Measurements from ENCODE around the gene KCNA10.
A peak's percentile ranks its signal among the peaks of the same experiment; 100 is the strongest.
"Not testable (repeated sequence)": the region's sequence is repeated elsewhere in the genome, so short reads cannot be mapped to it uniquely, and the experiment has no call there.

The KCNA10 gene

DNA sequence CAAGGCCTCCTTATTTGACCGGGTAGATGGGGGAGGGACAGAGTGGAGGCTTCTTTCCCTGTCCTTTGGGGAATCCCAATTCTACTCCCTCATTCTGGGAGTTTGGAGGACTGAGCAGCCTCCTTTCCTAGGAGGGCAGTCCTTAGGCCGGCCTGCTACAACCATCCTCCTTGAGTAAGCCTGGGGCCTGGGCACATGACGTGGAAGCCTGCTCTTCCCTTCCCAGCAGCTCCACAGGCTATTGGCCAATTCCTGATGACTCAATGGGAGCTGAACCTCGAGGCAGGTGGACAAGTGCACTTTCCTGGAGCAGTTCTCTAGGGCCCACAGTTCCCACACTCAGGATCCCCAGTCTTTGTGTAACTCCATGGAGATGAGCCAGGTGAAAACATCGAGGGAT lies 3.1 kb downstream of the KCNA10 start:
- in situ Hi-C loops (cut with MboI; ENCODE audit: low sequenced_read_pairs, unreplicated experiment) = no loop called here
- DNase-seq (ENCODE audit: low spot score) = no peak
- TF ChIP-seq CTCF (IDR thresholded peaks at IDR 0.05; ENCODE audit: borderline replicate concordance, control extremely low read depth, extremely low read depth, insufficient read depth, missing control alignments) = no peak

DNA sequence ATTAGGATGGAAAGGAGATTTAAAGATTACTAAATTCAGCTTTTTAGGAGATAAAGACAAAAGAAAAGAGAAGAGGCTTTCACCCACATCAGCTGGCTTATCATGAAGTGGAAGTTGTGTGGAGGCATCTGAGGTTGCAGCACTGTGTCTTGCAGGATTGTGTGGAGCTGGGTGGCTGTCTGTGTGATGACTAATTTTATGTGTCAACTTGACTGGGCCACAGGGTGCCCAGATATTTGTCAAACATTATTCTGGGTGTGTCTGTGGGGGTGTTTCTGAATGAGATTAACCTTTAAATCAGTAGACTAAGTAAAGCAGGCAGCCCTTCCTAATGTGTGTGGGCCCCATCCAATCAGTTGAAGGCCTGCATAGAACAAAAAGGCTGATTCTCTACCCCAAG lies 3.9 kb downstream of the KCNA10 start:
- in situ Hi-C loops (cut with MboI; ENCODE audit: low sequenced_read_pairs, unreplicated experiment) = no loop called here
- DNase-seq (ENCODE audit: low spot score) = no peak
- TF ChIP-seq CTCF (IDR thresholded peaks at IDR 0.05; ENCODE audit: borderline replicate concordance, control extremely low read depth, extremely low read depth, insufficient read depth, missing control alignments) = no peak

GRCh38 chr1:110513511-110513910 lies 5.5 kb downstream of the KCNA10 start:
- no peak for TF ChIP-seq CTCF (IDR thresholded peaks at IDR 0.05; ENCODE audit: borderline replicate concordance, control extremely low read depth, extremely low read depth, insufficient read depth, missing control alignments)
- in situ Hi-C loops (cut with MboI; ENCODE audit: low sequenced_read_pairs, unreplicated experiment) = no loop called here
- DNase-seq (ENCODE audit: low spot score) = no peak

- no peak for DNase-seq (ENCODE audit: low spot score)
- TF ChIP-seq CTCF (IDR thresholded peaks at IDR 0.05; ENCODE audit: borderline replicate concordance, control extremely low read depth, extremely low read depth, insufficient read depth, missing control alignments) = no peak
- in situ Hi-C loops (cut with MboI; ENCODE audit: low sequenced_read_pairs, unreplicated experiment) = no loop called here
Measured at GRCh38 chr1:110511436-110511835, 7.5 kb downstream of the KCNA10 start.

DNA sequence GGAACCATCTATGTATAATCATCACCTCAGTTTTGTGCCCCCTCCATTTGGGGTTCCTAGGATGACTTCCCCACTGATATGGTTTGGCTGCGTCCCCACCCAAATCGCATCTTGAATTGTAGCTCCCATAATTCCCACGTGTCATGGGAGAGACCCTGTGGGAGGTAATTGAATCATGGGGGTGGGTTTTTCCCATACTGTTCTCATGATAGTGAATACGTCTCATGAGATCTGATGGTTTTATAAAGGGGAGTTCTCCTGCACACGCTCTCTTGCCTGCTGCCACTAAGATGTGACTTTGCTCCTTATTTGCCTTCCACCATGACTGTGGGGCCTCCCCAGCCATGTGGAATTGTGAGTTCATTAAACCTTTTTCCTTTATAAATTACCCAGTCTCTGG lies 8.1 kb downstream of the KCNA10 start:
- DNase-seq (ENCODE audit: low spot score); in situ Hi-C loops (cut with MboI; ENCODE audit: low sequenced_read_pairs, unreplicated experiment): not testable (repeated sequence)

DNA sequence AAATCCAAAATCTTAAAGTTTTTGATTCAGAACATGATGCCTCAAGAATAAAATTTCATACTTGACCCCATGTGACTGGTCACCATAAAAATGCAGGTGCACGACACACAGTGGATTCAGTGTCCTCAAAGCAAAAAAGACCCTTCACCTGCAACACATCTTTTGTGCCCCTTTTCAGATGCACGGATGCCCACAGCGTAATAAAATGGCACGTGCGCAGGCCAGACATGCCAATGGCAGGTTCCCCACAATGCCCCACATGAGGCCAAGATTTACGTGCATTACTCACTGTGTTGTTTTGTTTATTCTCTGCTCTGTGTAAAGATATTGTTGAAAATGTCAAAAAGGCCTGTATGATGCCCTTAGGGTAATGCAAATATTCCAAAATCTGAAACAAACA lies 9.3 kb downstream of the KCNA10 start:
- no peak for TF ChIP-seq CTCF (IDR thresholded peaks at IDR 0.05; ENCODE audit: borderline replicate concordance, control extremely low read depth, extremely low read depth, insufficient read depth, missing control alignments)
- in situ Hi-C loops (cut with MboI; ENCODE audit: low sequenced_read_pairs, unreplicated experiment) = no loop called here
- no peak for DNase-seq (ENCODE audit: low spot score)

GRCh38 chr1:110508028-110508940 lies 10.7 kb downstream of the KCNA10 start:
- DNase-seq (ENCODE audit: low spot score) = peak; percentile 66
- TF ChIP-seq CTCF (IDR thresholded peaks at IDR 0.05; ENCODE audit: borderline replicate concordance, control extremely low read depth, extremely low read depth, insufficient read depth, missing control alignments) = no peak
- in situ Hi-C loops (cut with MboI; ENCODE audit: low sequenced_read_pairs, unreplicated experiment) = no loop called here
